Stimulated activated CD4-positive, alpha-beta T cell treated with anti-CD3 and anti-CD28 coated beads, Interleukin-15, amount 100 ng/mL, for 1 hour (primary cell): ENCODE data around the gene RB1.
"Not testable (repeated sequence)": the region's sequence is repeated elsewhere in the genome, so short reads cannot be mapped to it uniquely, and the experiment has no call there.

Source experiments
- DNase-seq, 2 donors: peaks; one replicate each; pipeline ENCODE4 v3.0.0-alpha.2; 2020; ENCODE audit warnings: low read depth in 1 of 2, low spot score in 1 of 2

The RB1 gene

DNA sequence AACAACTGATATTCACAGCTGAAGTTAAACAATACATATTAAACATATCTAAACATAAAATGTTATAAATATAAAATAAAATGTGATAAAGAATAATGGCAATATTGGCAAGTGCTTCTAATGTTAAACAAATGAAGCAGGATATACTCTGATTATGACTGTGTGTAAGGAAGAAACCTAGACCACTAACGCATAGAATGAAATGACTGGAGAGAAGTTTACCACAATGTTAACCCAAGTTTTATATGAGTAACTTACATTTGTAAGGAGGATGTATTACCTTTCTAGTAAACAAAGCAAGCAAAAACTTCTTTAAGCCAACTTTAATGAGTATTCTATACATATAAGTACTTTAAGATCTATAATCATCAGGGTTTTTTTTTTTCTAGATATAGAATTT is 43.0 kb downstream of the RB1 start:
- DNase-seq: no peak

GRCh38 chr13:48349525-48349924 is 46.0 kb downstream of the RB1 start:
- DNase-seq: no peak

DNA sequence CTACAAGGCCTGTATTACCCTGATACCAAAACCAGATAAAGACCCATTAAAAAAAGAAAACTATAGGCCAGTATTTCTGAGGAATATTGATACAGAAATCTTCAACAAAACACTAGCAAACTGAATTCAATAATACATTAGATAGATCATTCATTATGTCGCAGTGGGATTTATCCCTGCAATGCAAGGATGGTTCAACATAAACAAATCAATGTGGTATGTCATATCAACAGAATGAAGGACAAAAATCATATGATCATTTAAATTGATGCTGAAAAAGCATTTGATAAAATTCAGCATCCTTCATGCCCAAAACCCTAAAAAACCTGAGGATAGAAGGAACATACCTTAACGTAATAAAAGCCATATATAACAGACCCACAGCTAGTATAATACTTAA is 50.0 kb downstream of the RB1 start:
- DNase-seq: no peak

GRCh38 chr13:48355524-48355923 is 52.0 kb downstream of the RB1 start:
- not testable (repeated sequence) for DNase-seq

DNA sequence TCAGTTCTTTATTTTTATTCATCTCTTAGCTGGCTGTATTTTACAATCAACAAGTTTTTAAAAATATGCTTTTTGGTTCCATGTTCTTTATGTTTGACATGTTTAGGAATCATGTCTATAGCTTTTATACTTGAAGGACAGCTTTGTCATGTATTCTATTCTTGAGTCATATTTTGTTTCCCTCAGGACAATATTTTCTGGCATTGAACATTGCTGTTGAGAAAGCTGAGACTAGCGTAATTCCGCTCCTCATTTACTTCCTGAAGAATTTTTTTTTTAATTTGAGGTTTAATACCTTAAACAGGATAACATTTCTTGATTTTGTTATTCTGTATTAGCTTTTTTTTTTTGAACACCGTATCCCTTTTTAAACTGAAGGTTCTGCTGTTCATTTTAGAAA is 53.2 kb downstream of the RB1 start:
- no peak for DNase-seq

GRCh38 chr13:48369988-48370387 is 66.4 kb downstream of the RB1 start:
- no peak for DNase-seq

GRCh38 chr13:48370815-48371214 is 67.3 kb downstream of the RB1 start:
- no peak for DNase-seq

- no peak for DNase-seq
Observed at GRCh38 chr13:48377857-48378256, 74.3 kb downstream of the RB1 start.

DNA sequence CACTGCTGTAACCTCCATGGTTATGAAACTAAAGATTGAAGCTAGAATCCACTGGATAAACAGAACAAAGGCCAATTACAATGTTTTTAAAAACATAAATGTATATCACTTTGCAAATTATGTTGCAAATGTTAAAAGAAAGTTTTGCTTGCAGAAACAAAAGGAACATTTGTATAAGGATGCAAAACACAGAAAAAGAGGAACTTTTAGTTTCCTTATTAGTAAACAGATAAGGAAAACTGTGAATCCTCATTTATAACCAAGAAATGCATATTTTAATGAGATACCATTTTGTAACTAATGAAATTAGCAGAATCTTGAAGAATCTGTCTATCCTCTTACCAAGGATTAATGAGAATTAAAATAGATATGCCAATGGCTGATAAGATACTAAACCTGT is 77.0 kb downstream of the RB1 start:
- DNase-seq: no peak

- no peak for DNase-seq
Observed at GRCh38 chr13:48383384-48383783, 79.8 kb downstream of the RB1 start.

GRCh38 chr13:48386816-48387215 is 83.3 kb downstream of the RB1 start:
- no peak for DNase-seq

DNA sequence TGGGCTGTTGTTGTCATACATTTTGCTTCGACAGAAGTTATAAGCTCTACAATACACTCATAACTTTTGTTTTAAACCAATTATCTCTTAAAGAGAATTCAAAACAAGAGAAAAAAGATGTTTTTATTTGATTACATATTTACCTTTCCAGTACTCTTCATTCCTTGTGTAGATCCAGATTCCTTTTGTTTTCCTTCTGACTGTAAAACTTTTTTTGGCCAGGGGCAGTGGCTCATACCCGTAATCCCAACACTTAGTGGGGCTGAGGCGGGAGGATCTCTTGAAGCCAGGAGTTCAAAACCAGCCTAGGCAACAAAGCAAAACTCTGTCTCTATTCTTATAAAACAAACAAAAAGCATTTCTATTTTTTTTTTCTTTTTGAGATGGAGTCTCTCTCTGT is 87.7 kb downstream of the RB1 start:
- no peak for DNase-seq

- DNase-seq: no peak
Observed at GRCh38 chr13:48393030-48393697, 89.6 kb downstream of the RB1 start.

- DNase-seq: no peak
Observed at GRCh38 chr13:48393698-48394085, 90.1 kb downstream of the RB1 start.

- no peak for DNase-seq
Observed at GRCh38 chr13:48397744-48398143, 94.2 kb downstream of the RB1 start.

DNA sequence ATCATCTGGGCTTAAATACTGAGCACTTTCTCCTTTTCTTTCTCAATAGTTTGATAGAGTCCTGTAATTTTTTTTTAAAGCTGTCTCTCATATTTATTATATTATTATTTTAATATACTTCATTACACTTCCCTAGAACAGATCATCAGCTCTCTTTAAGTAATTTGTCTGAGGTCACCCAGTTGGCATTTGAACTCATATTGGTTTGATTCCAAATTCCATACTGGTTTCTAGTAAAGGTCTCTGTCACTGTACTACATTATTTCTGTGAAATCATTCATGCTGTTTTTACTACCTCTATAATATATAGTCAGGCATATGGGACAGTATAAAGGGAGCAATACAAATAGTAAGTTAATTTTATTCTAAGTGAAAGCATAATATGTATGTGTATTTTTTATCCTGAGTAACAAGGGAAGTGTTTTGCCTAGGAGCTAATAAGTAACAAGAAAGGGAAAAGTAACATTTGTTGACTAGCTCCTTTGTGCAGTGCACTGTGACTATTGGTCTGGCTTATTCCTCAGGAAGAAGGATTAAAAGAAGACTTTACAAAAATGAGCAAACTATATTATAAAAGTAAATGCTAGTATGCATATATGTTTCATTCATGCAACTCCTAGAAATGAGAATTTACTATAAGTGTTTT is 95.0 kb downstream of the RB1 start:
- no peak for DNase-seq

DNA sequence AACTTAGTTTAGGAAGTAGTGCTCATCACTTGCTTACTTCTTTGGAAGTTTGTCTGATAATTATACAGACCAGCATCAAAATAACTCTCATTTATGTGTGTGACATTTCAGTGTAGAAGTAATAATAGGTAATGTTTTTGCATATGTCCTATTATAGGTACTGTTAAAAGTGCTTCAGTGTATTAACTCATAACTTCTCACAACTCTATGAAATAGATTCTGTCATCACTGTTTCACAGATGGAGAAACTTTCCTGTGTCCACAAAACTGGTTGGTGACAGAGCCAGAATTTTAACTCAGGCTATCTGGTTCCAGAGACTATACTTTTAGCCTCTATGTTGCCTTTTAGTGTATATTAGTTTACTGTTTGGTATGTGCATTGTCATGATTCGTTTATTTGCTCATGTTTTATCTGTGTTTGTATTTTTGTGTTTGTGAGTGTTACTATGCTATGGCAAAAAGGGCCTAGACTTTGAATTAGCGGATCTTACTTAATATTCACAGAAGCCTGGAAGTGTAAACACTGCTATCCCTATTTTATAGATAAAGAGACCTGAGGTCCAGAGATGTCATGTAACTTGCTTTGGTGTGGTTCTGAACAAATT is 96.6 kb downstream of the RB1 start:
- no peak for DNase-seq

DNA sequence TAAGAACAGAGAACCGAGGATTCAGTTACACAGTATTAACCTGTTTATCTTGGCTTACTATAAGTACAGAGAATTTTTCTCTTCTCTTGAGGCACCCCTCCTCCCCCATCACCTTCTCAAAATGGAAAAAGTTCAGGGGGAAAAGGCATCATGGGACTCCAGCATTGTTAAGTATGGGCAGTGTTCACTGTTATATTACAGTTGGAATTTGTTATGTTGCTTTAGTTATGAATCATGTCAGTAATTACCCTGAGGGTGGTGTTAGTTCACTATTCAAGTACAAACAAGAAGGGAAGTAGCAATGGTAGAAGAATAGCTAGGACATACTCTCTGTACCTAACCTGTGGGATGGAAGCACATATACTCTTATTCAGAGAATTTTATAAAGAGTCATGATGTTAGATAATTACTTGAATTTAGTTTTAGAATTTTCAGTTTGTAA is 97.3 kb downstream of the RB1 start:
- DNase-seq: no peak

- DNase-seq: no peak
Observed at GRCh38 chr13:48401480-48401879, 97.9 kb downstream of the RB1 start.

- DNase-seq: no peak
Observed at GRCh38 chr13:48402325-48402932, 98.9 kb downstream of the RB1 start.

DNA sequence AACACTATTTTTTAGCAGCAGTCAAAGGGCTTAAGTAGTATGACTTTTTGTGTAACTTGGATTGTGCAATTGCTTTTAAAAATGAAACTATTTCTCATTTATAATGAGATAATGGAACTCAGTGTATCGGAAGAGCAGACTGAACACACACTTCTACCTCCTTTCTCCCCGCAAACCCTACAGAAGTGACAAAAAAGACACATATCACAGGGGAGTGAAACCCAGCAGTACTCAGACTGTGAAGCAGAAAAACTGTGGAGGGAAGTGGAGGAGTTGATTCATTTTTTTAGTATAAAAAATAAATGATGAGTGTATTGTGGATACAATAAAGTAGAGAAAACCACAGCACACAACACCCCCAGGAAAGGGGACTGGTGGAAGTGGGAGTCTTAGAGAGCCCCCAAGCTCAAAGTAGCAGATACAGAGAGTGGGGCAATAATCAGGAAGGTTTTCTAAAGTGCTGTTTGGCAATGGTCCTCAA is 99.6 kb downstream of the RB1 start:
- no peak for DNase-seq

DNA sequence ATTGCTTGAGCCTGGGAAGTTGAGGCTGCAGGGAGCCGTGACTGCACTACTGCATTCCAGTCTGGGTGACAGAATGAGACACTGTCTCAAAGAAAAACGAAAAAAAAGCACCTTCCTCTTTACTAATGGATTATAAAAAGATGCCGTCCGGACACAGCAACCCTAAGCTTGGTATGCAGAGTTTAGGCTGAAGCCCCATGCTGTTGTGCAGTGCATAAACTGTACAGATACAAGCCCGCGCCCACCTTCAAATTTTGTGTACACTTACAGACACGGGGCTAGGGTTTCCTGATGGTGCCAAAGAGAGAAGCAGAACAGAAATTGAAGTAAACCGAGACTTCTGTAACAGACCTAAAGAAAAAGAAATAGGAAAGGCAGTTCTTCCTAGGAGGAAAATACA is 100.4 kb downstream of the RB1 start:
- DNase-seq: no peak
